Spinal cord (tissue), 10 donors: ENCODE data around the gene PYGB. TPM values are rescaled to one million over a fixed set of nuclear protein-coding genes. Genes with fewer than 3 reads are reported as not detected.

Experiments used
- DNase-seq, 6 donors: peaks; one replicate each; pipeline versions ENCODE4 v3.0.0 to v3.0.0-alpha.2; 2013 to 2015; ENCODE audit warnings: low spot score in 6 of 6, low read depth in 4 of 6
- H3K27ac ChIP-seq: one replicate; pipeline ENCODE4 v1.5.1; 2013; ENCODE audit warnings: low read depth, low read length, control low read depth
- H3K27me3 ChIP-seq: one replicate; pipeline ENCODE4 v1.6.1; 2013; ENCODE audit warnings: low read length; ENCODE audit not compliant: control insufficient read depth, insufficient read depth
- H3K36me3 ChIP-seq: one replicate; pipeline ENCODE4 v1.6.1; 2013; ENCODE audit warnings: low read length; ENCODE audit not compliant: control insufficient read depth, insufficient read depth
- H3K4me1 ChIP-seq: one replicate; pipeline ENCODE4 v1.6.1; 2013; ENCODE audit warnings: low read length; ENCODE audit not compliant: control insufficient read depth, insufficient read depth
- H3K4me3 ChIP-seq: one replicate; pipeline ENCODE4 v1.5.1; 2013; ENCODE audit warnings: low read depth, low read length, control low read depth
- H3K9me3 ChIP-seq: one replicate; pipeline ENCODE4 v1.6.1; 2013; ENCODE audit warnings: low read length; ENCODE audit not compliant: control insufficient read depth, insufficient read depth
- WGBS: methylation state at CpG from one replicate; pipeline ENCODE4 v1.1.5; 2013; ENCODE audit warnings: missing lambda C conversion rate; ENCODE audit not compliant: insufficient coverage; 5-methylcytosine and 5-hydroxymethylcytosine counted together
- polyA plus RNA-seq, 2 donors: library from polyadenylated mRNA; unstranded; fragments of 120-200 nt; gene quantifications; one replicate each; pipeline ENCODE4 v1.2.1, GENCODE V29; 2013; ENCODE audit not compliant: insufficient read length in 2 of 2
- small RNA-seq: library from RNA; depleted of rRNA; stranded (forward); fragments of <200 nt; gene quantifications from one replicate; pipeline ENCODE3, GENCODE V24; 2014; ENCODE audit warnings: low replicate concordance
- total RNA-seq, 2 donors: library from RNA; depleted of rRNA in 1 of 2; stranded (reverse); fragments of 120-200 nt in 1 of 2; fragments of >200 nt in 1 of 2; gene quantifications; one replicate each; pipeline versions ENCODE4 v1.2.3 to v1.2.4, GENCODE V29; 2013 to 2014
- donor health status: healthy.

Gene PYGB
- total and polyA plus RNA-seq, 4 donors, result 71.4 to 122 (median 97.3) TPM

- no peak for DNase-seq
- Histone ChIP-seq H3K27me3 (no peaks in the 10 kb centered on the region), H3K4me3 (no peak overlapping the region), H3K27ac (no peak overlapping the region), H3K36me3 (no peaks in the 10 kb centered on the region), H3K9me3 (no peaks in the 10 kb centered on the region), H3K4me1 (no peaks in the 10 kb centered on the region)
- no CpG with 5 or more reads among the region's 3 CpGs for WGBS
Observed at GRCh38 chr20:25344634-25345033, 96.7 kb downstream of the PYGB start.

GRCh38 chr20:25345721-25346120 lies 97.8 kb downstream of the PYGB start:
- WGBS, result no CpG with 5 or more reads among the region's 1 CpG
- no peaks in the 10 kb centered on the region for H3K4me1 ChIP-seq
- H3K4me3 ChIP-seq, result no peak overlapping the region
- DNase-seq, result no peak
- no peaks in the 10 kb centered on the region for H3K9me3 ChIP-seq
- H3K36me3 ChIP-seq, result no peaks in the 10 kb centered on the region
- H3K27me3 ChIP-seq, result no peaks in the 10 kb centered on the region
- no peak overlapping the region for H3K27ac ChIP-seq

- no peak for DNase-seq
- no peak overlapping the region for H3K4me3 ChIP-seq
- no CpG with 5 or more reads among the region's 6 CpGs for WGBS
- H3K9me3 ChIP-seq, result no peaks in the 10 kb centered on the region
- H3K27ac ChIP-seq, result no peak overlapping the region
- H3K36me3 ChIP-seq, result no peaks in the 10 kb centered on the region
- H3K27me3 ChIP-seq, result no peaks in the 10 kb centered on the region
- H3K4me1 ChIP-seq, result no peaks in the 10 kb centered on the region
Observed at GRCh38 chr20:25346349-25346748, 98.5 kb downstream of the PYGB start.

Small RNA genes lying within 50 kb of the gene (small RNA-seq; reads per million reads assigned to genes)
- not detected for gene AL035252.4
- not detected for gene AL121772.2
- not detected for gene RF00019

Other genes starting within 250 kb of the PYGB start
- gene ACSS1, start 189.9 kb upstream of the PYGB start, total RNA-seq, result 10 to 100 TPM; 11.2 to 37.3 TPM
- gene ACSS1, start 189.9 kb upstream of the PYGB start, polyA plus RNA-seq, result 10 to 100 TPM; 29.6 to 33.6 TPM
- under 1 TPM; 0.11 to 0.59 TPM for gene VSX1, start 165.9 kb upstream of the PYGB start, total RNA-seq
- gene VSX1, start 165.9 kb upstream of the PYGB start, polyA plus RNA-seq, result 1 to 10 TPM in 1 of 2 donors, under 1 TPM in 1; 0.90 to 1.1 TPM
- gene ENTPD6, start 52.4 kb upstream of the PYGB start, total RNA-seq, result 10 to 100 TPM; 36.0 to 59.3 TPM
- 100 to 1,000 TPM in 1 of 2 donors, 10 to 100 TPM in 1; 86.1 to 114 TPM for gene ENTPD6, start 52.4 kb upstream of the PYGB start, polyA plus RNA-seq
- gene ABHD12, start 142.8 kb downstream of the PYGB start, total RNA-seq, result 10 to 100 TPM; 46.1 to 69.4 TPM
- gene ABHD12, start 142.8 kb downstream of the PYGB start, polyA plus RNA-seq, result 100 to 1,000 TPM; 104 to 108 TPM
- gene GINS1, start 159.6 kb downstream of the PYGB start, total RNA-seq, result 10 to 100 TPM in 1 of 2 donors, 1 to 10 TPM in 1; 7.9 to 11.5 TPM
- gene GINS1, start 159.6 kb downstream of the PYGB start, polyA plus RNA-seq, result 10 to 100 TPM; 13.4 to 14.8 TPM